K562 (cell line): ENCODE data around the gene SLC25A53. TPM values are rescaled to one million over a fixed set of nuclear protein-coding genes. Genes with fewer than 3 reads are reported as not detected.

Source experiments
- EP300 ChIP-seq: IDR thresholded peaks from 2 replicates; pipeline ENCODE4 v1.6.1; 2012; ENCODE audit warnings: low read length, improper control_type of control experiment
- ETV6 ChIP-seq, 3 experiments: fragments of 150-350 bp in 1 of 3; sonication (generic) in 1 of 3; formaldehyde crosslinking in 1 of 3; IDR thresholded peaks; 2 replicates each; pipeline versions ENCODE4 v1.6.1 to v1.8.0; 2014 to 2022; ENCODE audit warnings: borderline replicate concordance in 2 of 3, low read depth in 2 of 3, antibody characterized with exemption in 1 of 3, low read length in 1 of 3, mild to moderate bottlenecking in 1 of 3, missing genetic modification reagents in 1 of 3
- GTF2E2 ChIP-seq: fragments of 200-800 bp; sonication (Bioruptor generic); IDR thresholded peaks from 2 replicates; pipeline ENCODE4 v1.6.1; 2016; ENCODE audit warnings: missing genetic modification characterization, missing compliant biosample characterization
- HDAC2 ChIP-seq: fragments of 450-650 bp; IDR thresholded peaks from 2 replicates; pipeline ENCODE4 v1.6.1; 2016; ENCODE audit warnings: mild to moderate bottlenecking
- HMGN3 ChIP-seq: IDR thresholded peaks from 2 replicates; pipeline ENCODE4 v1.6.1; 2011; ENCODE audit warnings: borderline replicate concordance, low read depth, mild to moderate bottlenecking, mixed read lengths, low read length; ENCODE audit not compliant: insufficient read length; ENCODE audit errors: extremely low read depth
- MEF2D ChIP-seq: conservative IDR thresholded peaks from 2 replicates; pipeline ENCODE4 v1.6.1; 2016; ENCODE audit warnings: low read depth, missing genetic modification characterization, missing compliant biosample characterization
- MEIS2 ChIP-seq: fragments of 450-650 bp; IDR thresholded peaks from 2 replicates; pipeline ENCODE4 v1.6.1; 2014; ENCODE audit warnings: mild to moderate bottlenecking; ENCODE audit not compliant: partially characterized antibody
- NFRKB ChIP-seq: fragments of 450-650 bp; IDR thresholded peaks from 2 replicates; pipeline ENCODE4 v1.6.1; 2016; ENCODE audit warnings: low read depth
- NR2C2 ChIP-seq, 2 experiments: fragments of 200-800 bp in 1 of 2; sonication (Bioruptor generic) in 1 of 2; sonication (generic) in 1 of 2; formaldehyde crosslinking in 1 of 2; IDR thresholded peaks; 2 replicates each; pipeline versions ENCODE4 v1.6.1 to v1.8.0; 2016 to 2022; ENCODE audit warnings: mild to moderate bottlenecking in 1 of 2, missing compliant biosample characterization in 1 of 2, missing genetic modification characterization in 1 of 2, missing genetic modification reagents in 1 of 2
- NRF1 ChIP-seq, 2 experiments: fragments of 450-650 bp; IDR thresholded peaks in 1 of 2; conservative IDR thresholded peaks in 1 of 2; 2 replicates each; pipeline ENCODE4 v1.6.1; 2014; ENCODE audit warnings: mild to moderate bottlenecking in 2 of 2
- SLC30A9 ChIP-seq: fragments of 250-450 bp; sonication (Bioruptor Pico); IDR thresholded peaks from 2 replicates; pipeline ENCODE4 v1.8.0; 2022; ENCODE audit warnings: mild to moderate bottlenecking, moderate library complexity
- TARDBP ChIP-seq: fragments of 450-650 bp; IDR thresholded peaks from 2 replicates; pipeline ENCODE4 v1.6.1; 2016
- ZNF174 ChIP-seq: fragments of 250-450 bp; sonication (Bioruptor Pico); IDR thresholded peaks from 2 replicates; pipeline ENCODE4 v1.4.0; 2020; ENCODE audit warnings: mild to moderate bottlenecking
- ZNF707 ChIP-seq: fragments of 250-450 bp; sonication (Bioruptor Pico); conservative IDR thresholded peaks from 2 replicates; pipeline ENCODE4 v1.8.0; 2022; ENCODE audit warnings: inconsistent platforms, mild to moderate bottlenecking, moderate library complexity
- ZNF764 ChIP-seq: fragments of 250-450 bp; sonication (Bioruptor Pico); IDR thresholded peaks from 2 replicates; pipeline ENCODE4 v1.4.0; 2020; ENCODE audit warnings: low read depth, mild to moderate bottlenecking, moderate library complexity
- polyA plus RNA-seq, 8 experiments: library from polyadenylated mRNA; depleted of rRNA in 4 of 8; stranded (reverse) in 5 of 8; unstranded in 3 of 8; fragments of >200 nt; fragmentation: Nextera tagmentation in 2 of 8; fragmentation: Illumina TruSeq in 1 of 8; extraction: Ambion mirVana in 2 of 8; extraction: Trizol in 1 of 8; gene quantifications; 2 replicates each; pipeline versions ENCODE4 v1.2.1 to v1.2.3, GENCODE V29; 2011 to 2014; ENCODE audit warnings: inconsistent platforms in 1 of 8, missing spikeins in 1 of 8
- total RNA-seq, 7 experiments: library from RNA; depleted of rRNA in 6 of 7; stranded (reverse); fragments of >200 nt in 6 of 7; fragmentation: Illumina TruSeq in 2 of 7; extraction: Trizol in 2 of 7; gene quantifications; 2 replicates each; pipeline versions ENCODE4 v1.2.1 to v1.2.3, GENCODE V29; 2011 to 2021; ENCODE audit warnings: low replicate concordance in 1 of 7
- TF ChIP-seq, protein P1 (sequence below): sonication (generic); formaldehyde crosslinking; IDR thresholded peaks from 2 replicates; pipeline ENCODE4 v1.9.0; 2022; ENCODE audit warnings: mild to moderate bottlenecking, missing genetic modification reagents
- TF ChIP-seq, protein P2 (sequence below): fragments of 250-450 bp; sonication (Bioruptor Pico); IDR thresholded peaks from 2 replicates; pipeline ENCODE4 v1.8.0; 2022; ENCODE audit warnings: moderate library complexity, mild to moderate bottlenecking, inconsistent platforms
- TF ChIP-seq, protein P3 (sequence below): fragments of 450-650 bp; IDR thresholded peaks from 2 replicates; pipeline ENCODE4 v1.6.1; 2016; ENCODE audit warnings: low read depth, mild to moderate bottlenecking, moderate library complexity
- TF ChIP-seq, protein P4 (sequence below): sonication (generic); formaldehyde crosslinking; IDR thresholded peaks from 2 replicates; pipeline ENCODE4 v1.8.1; 2023; ENCODE audit warnings: missing genetic modification reagents, mild to moderate bottlenecking, borderline replicate concordance

SLC25A53 gene
- total and polyA plus RNA-seq, 9 of the 15 experiments (the other 6 are each of a cell fraction or from before 2014, with no cell fraction given), result 2.4 to 8.6 (median 5.6) TPM

DNA sequence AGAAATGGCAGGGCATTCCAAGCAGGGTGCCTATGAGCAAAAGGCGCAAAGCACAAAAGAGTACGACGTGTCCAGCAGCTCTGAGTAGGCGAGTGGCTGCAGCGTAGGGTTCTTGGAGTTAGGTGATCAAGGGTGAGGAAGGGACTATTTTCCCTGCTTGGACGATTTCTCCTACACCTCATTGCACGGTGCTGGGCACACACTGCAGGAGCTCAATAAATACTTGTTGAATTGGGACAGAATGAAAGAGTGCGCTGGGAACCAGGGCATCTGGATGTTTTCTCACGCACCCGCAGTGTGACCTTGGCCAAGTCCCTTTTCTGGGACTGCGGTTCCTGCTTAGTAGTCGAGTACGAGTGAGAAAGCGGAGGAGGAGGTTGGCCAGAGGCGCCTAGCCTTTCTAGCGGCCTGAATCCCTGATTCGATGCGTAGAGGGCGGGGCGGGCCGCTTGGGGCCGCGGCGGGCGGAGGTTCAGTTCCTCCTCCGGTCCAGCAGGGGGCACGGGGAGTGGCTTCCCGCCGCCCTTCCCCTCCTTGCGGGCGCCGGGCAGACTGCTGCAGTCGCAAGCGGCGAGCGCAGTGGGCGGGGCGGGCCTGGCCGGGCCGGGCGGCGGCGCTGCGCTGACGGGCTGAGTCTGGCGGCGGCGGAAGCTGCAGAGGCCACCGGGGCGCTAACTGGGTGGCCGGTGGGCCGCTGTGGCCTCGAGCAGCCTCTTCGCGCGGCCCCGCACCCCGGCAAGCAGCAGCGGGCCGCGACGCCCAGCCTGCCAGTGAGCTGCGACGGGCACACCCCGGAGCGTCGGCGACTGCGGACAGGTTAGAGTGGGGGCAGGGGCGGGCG lies 9.3 kb upstream of the SLC25A53 start, which contains the start of gene FAM199X (continued):
- no peak for TF ChIP-seq MEIS2
- peak; percentile 30; the same call in 1 of the 2 replicates for TF ChIP-seq NFRKB
- no peak for TF ChIP-seq MEF2D (tag)
- TF ChIP-seq, protein P1, sequence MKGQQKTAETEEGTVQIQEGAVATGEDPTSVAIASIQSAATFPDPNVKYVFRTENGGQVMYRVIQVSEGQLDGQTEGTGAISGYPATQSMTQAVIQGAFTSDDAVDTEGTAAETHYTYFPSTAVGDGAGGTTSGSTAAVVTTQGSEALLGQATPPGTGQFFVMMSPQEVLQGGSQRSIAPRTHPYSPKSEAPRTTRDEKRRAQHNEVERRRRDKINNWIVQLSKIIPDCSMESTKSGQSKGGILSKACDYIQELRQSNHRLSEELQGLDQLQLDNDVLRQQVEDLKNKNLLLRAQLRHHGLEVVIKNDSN (CRISPR knock-in tag), result no peak
- TF ChIP-seq, protein P2, sequence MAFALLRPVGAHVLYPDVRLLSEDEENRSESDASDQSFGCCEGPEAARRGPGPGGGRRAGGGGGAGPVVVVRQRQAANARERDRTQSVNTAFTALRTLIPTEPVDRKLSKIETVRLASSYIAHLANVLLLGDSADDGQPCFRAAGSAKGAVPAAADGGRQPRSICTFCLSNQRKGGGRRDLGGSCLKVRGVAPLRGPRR (CRISPR knock-in tag), result no peak
- TF ChIP-seq, protein P3, sequence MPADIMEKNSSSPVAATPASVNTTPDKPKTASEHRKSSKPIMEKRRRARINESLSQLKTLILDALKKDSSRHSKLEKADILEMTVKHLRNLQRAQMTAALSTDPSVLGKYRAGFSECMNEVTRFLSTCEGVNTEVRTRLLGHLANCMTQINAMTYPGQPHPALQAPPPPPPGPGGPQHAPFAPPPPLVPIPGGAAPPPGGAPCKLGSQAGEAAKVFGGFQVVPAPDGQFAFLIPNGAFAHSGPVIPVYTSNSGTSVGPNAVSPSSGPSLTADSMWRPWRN, result no peak
- peak; percentile 74 for TF ChIP-seq HMGN3
- TF ChIP-seq ZNF174, result no peak
- peak; percentile 32; the same call in 1 of the 2 replicates for TF ChIP-seq NR2C2 (CRISPR knock-in tag; IDR thresholded peaks at IDR 0.05)
- TF ChIP-seq NR2C2 (tag; IDR thresholded peaks at IDR 0.05), result peak; percentile 55
- TF ChIP-seq ZNF764, result no peak
- TF ChIP-seq EP300, result no peak
- TF ChIP-seq, protein P4, sequence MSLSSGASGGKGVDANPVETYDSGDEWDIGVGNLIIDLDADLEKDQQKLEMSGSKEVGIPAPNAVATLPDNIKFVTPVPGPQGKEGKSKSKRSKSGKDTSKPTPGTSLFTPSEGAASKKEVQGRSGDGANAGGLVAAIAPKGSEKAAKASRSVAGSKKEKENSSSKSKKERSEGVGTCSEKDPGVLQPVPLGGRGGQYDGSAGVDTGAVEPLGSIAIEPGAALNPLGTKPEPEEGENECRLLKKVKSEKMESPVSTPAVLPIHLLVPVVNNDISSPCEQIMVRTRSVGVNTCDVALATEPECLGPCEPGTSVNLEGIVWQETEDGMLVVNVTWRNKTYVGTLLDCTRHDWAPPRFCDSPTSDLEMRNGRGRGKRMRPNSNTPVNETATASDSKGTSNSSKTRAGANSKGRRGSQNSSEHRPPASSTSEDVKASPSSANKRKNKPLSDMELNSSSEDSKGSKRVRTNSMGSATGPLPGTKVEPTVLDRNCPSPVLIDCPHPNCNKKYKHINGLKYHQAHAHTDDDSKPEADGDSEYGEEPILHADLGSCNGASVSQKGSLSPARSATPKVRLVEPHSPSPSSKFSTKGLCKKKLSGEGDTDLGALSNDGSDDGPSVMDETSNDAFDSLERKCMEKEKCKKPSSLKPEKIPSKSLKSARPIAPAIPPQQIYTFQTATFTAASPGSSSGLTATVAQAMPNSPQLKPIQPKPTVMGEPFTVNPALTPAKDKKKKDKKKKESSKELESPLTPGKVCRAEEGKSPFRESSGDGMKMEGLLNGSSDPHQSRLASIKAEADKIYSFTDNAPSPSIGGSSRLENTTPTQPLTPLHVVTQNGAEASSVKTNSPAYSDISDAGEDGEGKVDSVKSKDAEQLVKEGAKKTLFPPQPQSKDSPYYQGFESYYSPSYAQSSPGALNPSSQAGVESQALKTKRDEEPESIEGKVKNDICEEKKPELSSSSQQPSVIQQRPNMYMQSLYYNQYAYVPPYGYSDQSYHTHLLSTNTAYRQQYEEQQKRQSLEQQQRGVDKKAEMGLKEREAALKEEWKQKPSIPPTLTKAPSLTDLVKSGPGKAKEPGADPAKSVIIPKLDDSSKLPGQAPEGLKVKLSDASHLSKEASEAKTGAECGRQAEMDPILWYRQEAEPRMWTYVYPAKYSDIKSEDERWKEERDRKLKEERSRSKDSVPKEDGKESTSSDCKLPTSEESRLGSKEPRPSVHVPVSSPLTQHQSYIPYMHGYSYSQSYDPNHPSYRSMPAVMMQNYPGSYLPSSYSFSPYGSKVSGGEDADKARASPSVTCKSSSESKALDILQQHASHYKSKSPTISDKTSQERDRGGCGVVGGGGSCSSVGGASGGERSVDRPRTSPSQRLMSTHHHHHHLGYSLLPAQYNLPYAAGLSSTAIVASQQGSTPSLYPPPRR, result 0 out of 2 replicates have a peak, but pooled peaks have one; percentile 59
- TF ChIP-seq ETV6 (IDR thresholded peaks at IDR 0.05; ENCODE audit: borderline replicate concordance in 1 of 2, low read depth in 2 of 2, low read length in 1 of 2), result no peak
- no peak for TF ChIP-seq ETV6 (CRISPR knock-in tag; IDR thresholded peaks at IDR 0.05; ENCODE audit: borderline replicate concordance)
- TF ChIP-seq NRF1 (conservative IDR thresholded peaks at IDR 0.05 in 1 of 2, IDR thresholded peaks at IDR 0.05 in 1 of 2), result peak; percentile 73 to 79
- peak; percentile 22; the same call in 1 of the 2 replicates for TF ChIP-seq HDAC2
- no peak for TF ChIP-seq SLC30A9 (CRISPR knock-in tag)
- TF ChIP-seq ZNF707, result no peak
- TF ChIP-seq GTF2E2 (tag), result no peak
- 0 out of 2 replicates have a peak, but pooled peaks have one; percentile 19 for TF ChIP-seq TARDBP
